GM11168 (cell line): ENCODE data around the gene KANK4.

Experiments
- in situ Hi-C: fragments of 300-500 bp; cut with MboI; formaldehyde crosslinking; loops from one replicate; pipeline ENCODE4 v1.12.0; 2022; ENCODE audit warnings: low sequenced_read_pairs; ENCODE audit not compliant: unreplicated experiment

Gene KANK4

DNA sequence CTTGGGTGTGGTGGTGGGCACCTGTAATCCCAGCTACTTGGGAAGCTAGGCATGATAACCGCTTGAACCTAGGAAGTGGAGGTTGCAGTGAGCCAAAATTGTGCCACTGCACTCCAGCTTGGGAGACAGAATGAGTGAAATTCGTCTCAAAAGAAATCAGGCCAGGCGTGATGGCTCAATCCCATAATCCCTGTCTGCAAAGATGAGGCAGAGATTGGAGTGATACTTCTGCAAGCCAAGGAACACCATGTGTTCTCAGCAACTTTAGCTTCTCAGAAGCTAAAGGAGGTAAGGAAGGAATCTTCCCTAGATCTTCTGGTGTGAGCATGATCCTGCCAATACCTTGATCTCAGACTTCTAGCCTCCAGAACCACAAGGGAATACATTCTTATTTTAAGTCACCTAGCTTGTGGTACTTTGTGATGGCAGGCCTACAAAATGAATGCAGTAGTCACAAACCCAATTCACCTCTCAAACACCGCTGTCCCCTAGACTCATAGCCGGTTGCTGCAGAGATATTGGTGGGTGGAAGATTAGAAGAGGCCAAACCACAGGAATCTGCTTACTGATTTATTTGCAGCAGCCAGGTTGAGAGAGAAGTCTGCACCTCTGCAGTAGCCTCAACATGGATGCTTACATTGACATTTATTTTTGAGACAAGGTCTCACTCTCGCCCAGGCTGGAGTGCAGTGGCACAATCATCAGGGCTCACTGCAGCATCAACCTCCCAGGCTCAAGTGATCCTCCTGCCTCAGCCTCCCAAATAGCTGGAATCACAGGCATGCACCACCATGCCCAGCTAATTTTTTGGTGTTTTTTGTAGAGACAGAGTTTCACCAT lies 105.9 kb downstream of the KANK4 start:
- in situ Hi-C loops, result no loop called here

DNA sequence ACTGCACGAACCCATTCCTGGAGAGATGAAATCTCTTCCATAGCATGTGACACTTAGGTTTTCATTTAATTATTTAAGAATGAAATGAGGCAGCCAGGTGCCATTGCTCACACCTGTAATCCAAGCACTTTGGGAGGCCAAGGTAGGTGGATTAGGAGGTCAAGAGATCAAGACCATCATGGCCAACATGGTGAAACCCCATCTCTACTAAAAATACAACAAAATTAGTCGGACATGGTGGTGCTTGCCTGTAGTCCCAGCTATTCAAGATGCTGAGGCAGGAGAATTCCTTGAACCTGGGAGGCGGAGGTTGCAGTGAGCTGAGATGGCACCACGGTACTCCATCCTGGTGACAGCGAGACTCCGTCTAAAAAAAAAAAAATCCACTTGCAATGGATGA lies 106.8 kb downstream of the KANK4 start:
- in situ Hi-C loops, result no loop called here

DNA sequence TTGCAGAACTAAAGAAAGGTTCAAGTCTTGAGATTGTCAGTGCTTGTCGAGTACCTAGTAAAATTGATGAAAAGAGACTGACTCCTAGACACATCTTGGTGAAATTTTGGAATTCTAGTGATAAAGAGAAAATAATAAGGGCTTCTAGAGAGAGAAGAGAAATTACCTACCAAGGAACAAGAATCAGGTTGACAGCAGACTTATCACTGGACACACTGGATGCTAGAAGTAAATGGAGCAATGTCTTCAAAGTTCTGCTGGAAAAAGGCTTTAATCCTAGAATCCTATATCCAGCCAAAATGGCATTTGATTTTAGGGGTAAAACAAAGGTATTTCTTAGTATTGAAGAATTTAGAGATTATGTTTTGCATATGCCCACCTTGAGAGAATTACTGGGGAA lies 108.3 kb downstream of the KANK4 start:
- in situ Hi-C loops, result no loop called here

DNA sequence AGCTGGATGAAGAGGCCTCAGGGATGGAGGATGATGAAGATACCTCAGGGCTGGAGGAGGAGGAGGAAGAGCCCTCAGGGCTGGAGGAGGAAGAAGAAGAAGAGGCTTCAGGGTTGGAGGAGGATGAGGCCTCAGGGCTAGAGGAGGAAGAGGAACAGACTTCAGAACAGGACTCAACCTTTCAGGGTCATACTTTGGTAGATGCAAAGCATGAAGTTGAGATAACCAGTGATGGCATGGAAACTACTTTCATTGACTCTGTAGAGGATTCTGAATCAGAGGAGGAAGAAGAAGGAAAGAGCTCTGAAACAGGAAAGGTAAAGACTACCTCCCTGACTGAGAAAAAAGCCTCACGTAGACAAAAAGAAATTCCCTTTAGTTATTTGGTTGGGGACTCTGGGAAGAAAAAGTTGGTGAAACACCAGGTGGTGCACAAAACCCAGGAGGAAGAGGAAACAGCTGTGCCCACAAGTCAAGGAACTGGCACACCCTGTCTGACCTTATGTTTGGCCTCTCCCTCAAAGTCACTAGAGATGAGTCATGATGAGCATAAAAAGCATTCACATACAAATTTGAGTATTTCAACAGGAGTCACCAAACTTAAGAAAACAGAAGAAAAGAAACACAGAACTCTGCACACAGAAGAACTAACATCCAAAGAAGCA lies 109.2 kb downstream of the KANK4 start:
- in situ Hi-C loops, result no loop called here

DNA sequence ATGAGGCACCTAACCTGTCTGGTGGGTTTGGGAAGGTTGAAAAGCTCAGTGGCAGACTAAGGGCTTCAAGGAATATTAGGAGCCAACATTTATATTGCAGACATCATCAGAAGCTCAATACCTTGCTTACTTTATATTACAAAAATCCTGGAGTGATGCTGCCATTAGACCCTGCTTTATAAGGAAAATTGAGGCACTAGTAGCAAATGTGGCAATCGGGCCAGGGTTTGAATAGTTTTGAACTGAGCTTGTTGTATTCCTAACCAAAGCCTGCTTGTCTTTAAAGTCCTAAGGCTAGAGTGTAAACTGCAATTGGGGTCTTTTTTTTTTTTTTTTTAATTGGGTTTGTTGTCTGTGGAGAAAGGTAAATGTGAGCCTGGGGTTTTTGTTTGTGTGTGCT lies 110.3 kb downstream of the KANK4 start:
- in situ Hi-C loops, result no loop called here

DNA sequence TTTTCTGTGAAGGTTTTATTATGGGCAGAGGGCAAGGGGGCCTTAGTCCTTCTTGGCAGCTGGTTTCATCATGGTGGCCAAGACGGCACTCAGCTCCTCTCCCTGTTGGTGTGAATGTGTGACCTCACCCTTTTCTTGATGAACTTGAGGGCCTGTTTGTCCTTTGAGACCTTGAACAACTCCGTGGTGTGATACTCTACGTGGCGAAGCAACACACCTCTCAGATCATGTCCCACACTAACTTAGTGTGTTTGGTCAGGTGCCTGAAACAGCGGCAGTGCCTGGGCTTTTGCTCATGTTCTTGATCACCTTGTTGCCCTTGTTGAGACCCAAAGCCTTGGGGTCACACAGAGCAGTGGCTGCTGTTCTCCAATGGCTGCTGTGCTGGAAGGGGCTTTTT lies 111.1 kb downstream of the KANK4 start:
- in situ Hi-C loops, result no loop called here

DNA sequence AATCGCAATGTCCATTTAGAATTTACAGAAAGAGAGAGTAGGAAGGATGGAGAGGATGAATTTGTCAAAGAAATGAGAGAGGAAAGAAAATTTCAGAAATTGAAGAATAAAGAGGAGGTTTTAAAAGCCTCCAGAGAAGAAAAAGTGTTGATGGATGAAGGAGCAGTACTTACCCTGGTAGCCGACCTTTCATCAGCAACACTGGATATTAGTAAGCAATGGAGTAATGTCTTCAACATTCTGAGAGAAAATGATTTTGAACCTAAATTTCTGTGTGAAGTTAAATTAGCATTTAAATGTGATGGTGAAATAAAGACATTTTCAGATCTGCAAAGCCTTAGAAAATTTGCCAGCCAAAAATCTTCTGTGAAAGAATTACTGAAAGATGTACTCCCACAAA lies 112.0 kb downstream of the KANK4 start:
- in situ Hi-C loops, result no loop called here

DNA sequence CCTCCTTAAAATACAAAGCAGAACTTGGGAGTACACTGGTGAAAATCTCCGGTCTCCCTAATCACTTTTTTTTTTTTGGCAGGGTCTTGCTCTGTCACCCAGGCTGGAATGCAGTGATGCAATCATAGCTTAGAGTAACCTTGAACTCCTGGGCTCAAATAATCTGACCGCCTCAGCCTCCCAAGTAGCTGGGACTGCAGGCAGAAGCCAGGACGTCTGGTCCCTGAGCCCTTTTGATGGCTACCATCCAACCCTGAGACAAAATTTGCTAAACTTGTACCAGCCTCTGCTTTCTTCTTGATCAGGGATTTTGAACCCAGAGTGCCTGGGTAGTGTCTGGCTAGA lies 120.5 kb downstream of the KANK4 start:
- in situ Hi-C loops, result no loop called here

DNA sequence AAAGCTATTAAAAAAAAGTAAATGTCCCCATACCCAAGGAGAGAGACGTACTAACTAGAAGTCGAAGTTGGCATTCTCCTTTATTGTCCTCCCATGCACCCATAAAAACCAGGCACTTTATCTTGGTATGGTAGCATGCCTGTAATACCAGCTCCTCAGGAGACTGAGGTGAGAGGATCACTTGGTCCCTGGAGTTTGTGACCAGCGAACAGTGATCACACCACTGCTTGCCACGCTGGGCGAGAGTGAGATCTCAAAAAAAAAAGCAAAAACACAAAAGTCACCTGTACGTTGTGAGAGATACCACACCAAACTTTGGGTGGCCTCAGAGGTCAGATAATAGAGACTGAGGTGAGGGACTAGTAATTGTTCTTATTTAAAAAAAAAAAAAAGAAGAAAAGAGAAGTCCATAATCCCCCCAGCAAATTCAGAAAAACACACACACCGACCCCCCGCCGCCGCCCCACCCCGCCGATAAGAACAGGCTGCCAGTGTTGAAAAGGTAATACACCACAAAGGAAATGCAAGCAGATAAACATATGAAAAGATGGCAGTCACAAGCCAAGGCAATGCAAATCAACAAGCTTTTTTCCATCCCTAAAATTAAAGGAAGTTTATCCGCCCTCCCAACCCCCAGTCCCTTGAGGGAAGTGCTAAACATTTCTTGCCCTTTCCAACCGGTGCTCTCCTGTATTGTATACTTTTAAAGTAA lies 121.0 kb downstream of the KANK4 start:
- in situ Hi-C loops, result no loop called here

DNA sequence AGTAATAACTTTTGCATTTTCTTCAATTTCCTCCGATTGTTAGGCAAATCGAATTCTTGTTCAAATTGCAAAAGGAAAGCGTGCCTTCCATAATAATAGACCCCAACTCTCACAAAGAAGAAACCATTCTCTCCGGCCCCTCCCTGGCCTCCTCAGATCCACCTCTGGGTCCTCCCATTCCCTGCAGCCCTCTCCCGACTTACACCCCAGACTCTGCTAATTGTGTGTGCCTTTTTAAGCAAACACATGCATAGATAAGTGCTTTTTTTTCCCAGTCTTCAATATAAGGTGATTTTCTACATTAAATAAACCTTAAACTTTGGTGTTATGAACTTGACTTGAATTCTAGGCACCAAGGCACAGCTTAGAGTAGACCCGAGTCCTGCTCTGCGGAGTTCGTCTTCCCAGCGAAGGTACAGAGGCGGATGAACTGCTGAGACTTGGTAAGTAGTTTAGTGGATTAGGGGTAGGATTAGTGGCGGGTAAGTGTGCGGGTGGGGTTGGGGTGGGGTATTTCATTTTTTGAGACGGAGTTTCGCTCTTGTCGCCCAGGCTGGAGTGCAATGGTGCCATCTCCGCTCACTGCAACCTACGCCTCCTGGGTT lies 123.0 kb downstream of the KANK4 start:
- in situ Hi-C loops, result no loop called here

DNA sequence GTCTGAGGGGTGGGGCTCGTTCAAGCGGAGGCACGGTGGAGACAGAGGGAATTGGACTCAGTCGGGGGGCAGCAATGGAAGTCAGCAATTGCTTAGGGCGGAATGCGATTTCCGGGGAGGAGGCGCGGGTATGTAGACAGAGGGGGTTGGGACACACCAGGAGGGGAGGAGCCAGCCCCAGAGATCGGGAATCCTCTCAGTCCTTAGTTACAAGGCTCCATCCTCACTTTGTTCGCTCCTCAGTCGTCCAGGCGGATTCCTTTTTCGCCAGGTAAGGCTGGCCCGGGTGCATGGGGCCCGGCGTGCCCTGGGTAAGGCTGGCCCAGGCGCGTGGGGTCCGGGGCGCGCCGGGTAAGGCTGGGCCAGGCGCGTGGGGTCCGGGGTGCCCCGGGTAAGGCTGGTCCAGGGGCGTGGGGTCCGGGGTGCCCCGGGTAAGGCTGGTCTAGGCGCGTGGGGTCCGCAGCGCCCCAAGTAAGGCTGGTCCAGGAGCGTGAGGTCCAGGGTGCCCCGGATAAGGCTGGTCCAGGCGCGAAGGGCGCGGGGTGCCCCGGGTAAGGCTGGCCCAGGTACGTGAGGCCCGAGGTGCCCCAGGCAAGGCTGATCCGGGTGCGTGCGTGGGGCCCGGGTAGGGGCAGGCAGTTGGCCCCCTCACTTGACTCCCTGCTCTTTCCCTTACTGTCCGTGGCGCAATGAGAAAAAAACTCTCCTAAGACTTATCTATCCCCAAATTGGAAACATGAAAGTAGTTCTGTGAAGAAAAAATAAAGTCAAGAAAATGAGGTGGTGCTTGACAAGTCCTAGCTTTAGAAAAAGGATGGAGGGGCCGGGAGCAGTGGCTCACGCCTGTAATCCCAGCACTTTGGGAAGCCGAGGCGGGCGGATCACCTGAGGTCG lies 124.3 kb downstream of the KANK4 start, which contains the start of gene L1TD1:
L1TD1 (plus strand) TSS at position 199 of the 894 bp plus-strand sequence. CDS start 11,780 bp downstream, outside the sequence.
- in situ Hi-C loops, result no loop called here

DNA sequence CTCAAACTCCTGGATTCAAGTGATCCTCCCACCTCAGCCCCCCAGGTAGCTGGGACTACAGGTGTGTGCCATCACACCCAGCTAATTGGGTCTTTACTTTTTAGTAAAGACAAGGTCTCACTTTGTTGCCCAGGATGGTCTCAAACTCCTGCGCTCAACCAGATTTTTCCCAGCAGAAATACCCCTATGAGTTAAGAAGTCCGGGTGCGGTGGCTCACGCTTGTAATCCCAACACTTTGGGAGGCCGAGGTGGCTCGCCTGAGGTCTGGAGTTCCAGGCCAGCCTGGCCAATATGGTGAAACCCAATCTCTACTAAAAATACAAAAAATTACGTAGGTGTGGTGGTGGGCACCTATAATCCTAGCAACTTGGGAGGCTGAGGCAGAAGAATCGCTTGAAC lies 131.1 kb downstream of the KANK4 start:
- in situ Hi-C loops, result no loop called here

DNA sequence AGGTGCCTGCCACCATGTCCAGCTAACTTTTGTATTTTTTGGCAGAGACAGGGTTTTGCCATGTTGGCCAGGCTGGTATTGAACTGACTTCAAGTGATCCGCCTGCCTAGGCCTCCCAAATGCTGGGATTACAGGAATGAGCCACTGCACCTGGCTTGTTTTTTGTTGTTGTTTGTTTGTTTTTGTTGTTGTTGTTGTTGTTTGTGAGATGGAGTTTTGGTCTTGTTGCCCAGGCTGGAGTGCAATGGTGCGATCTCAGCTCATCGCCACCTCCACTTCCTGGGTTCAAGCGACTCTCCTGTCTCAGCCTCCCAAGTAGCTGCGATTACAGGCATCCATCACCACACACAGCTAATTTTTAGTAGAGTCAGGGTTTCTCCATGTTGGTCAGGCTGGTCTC lies 131.7 kb downstream of the KANK4 start:
- in situ Hi-C loops, result no loop called here
